ENCODE measurements around the gene TBC1D5. TPM values are rescaled to one million over a fixed set of nuclear protein-coding genes. Genes with fewer than 3 reads are reported as not detected.

TBC1D5 gene
- total RNA-seq, 2 experiments from 2014 or later = 46.3 to 47.8 TPM

DNA sequence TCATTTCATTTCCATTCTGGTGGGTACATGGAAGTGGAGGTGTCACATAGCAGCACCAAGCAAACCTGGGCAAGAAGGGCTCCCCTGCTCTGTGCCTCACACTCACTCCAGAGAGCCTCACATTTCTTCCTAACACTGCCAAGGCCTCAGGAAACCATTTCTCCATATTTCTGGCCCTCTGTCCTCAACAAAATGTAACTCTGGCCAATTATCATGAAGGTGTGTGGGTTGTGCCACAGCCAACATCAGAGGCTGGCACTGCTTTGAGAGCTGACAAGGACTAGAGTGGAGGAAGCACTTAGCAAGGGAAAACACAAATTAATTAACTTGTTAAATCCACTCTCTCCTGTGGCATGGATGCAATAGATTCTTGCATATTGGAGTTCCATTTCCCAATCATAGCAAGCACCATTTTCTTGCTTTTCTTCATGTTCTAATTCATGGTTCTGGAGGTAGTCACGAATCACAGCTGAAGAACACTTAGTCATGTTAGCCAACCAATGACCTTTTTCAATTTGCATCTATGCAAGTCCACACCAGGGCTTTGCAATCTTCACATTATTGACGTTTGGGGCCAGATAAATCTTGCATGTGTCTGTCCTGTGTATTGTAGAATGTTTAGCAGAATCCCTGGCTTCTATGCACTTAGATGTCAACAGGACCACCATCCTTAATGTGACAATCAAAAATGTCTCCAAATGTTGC is 616.5 kb downstream of the TBC1D5 start:
- no peak overlapping the region for H3K4me3 Mint-ChIP-seq

GRCh38 chr3:17122758-17123157 is 619.7 kb downstream of the TBC1D5 start:
- Mint-ChIP-seq H3K4me1 (ENCODE audit: low read depth) (no peaks in the 10 kb centered on the region), H3K9me3 (peaks cover 11% of the 10 kb centered on the region), H3K36me3 (ENCODE audit: low read depth) (peaks cover 4% of the 10 kb centered on the region), H3K27me3 (no peaks in the 10 kb centered on the region), H3K4me3 (no peak overlapping the region), H3K27ac (no peak overlapping the region)
- no peak for TF ChIP-seq CTCF (IDR thresholded peaks at IDR 0.05)
- POLR2A ChIA-PET = interaction anchor here (1.2 kb wide), 1 partner anchor 8 kb away, joined by 3 read pairs; no protein-coding TSS in a partner anchor
- no peak for DNase-seq
- intact Hi-C loops (cut with micrococcal nuclease) = no loop called here
- CTCF ChIA-PET = no interaction called here
- no peak for ATAC-seq

More for the DNA sequence above, 616.5 kb downstream of the TBC1D5 start:
- Mint-ChIP-seq H3K9me3 (peaks cover 15% of the 10 kb centered on the region), H3K4me1 (ENCODE audit: low read depth) (no peaks in the 10 kb centered on the region), H3K27me3 (no peaks in the 10 kb centered on the region), H3K36me3 (ENCODE audit: low read depth) (peaks cover 4% of the 10 kb centered on the region), H3K27ac (no peak overlapping the region)
- CTCF ChIA-PET = interaction anchor here (0.9 kb wide), 1 partner anchor 23 kb away, joined by 4 read pairs; no protein-coding TSS in a partner anchor
- DNase-seq (no peak), ATAC-seq (no peak)
- TF ChIP-seq CTCF (IDR thresholded peaks at IDR 0.05) = no peak
- POLR2A ChIA-PET = no interaction called here
- intact Hi-C loops (cut with micrococcal nuclease) = no loop called here

GRCh38 chr3:17121336-17121735 is 621.1 kb downstream of the TBC1D5 start:
- Mint-ChIP-seq H3K27ac (no peak overlapping the region), H3K9me3 (peaks cover 4% of the 10 kb centered on the region), H3K27me3 (no peaks in the 10 kb centered on the region), H3K36me3 (ENCODE audit: low read depth) (peaks cover 4% of the 10 kb centered on the region), H3K4me3 (no peak overlapping the region), H3K4me1 (ENCODE audit: low read depth) (no peaks in the 10 kb centered on the region)
- TF ChIP-seq CTCF (IDR thresholded peaks at IDR 0.05) = no peak
- ChIA-PET POLR2A (no interaction called here), CTCF (no interaction called here)
- ATAC-seq = no peak
- no peak for DNase-seq
- intact Hi-C loops (cut with micrococcal nuclease) = no loop called here

DNA sequence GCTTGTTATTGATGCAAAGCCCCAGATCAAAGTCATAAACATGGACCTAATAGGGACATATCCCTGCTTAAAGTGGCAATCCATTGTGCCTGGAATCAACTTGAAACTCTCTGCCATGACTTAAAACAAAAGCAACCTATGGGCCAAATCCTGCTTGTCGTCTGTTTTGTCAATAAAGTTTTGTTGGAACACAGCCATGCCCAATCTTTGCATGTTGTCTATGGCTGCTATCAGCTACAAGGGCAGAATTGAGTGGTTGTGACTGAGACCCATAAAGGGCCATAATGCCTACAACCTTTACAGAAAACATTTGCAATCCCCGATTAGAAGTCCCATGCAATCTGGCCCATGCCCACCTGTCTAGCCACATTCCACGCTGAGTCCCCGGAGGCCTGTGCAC is 622.3 kb downstream of the TBC1D5 start:
- ChIA-PET POLR2A (interaction anchor here (0.6 kb wide), 1 partner anchor 306 kb away, joined by 3 read pairs; no protein-coding TSS in a partner anchor), CTCF (no interaction called here)
- intact Hi-C loops (cut with micrococcal nuclease) = no loop called here

More for the DNA sequence above, 622.3 kb downstream of the TBC1D5 start:
- H3K36me3 Mint-ChIP-seq (ENCODE audit: low read depth) = peaks cover 4% of the 10 kb centered on the region
- no peaks in the 10 kb centered on the region for H3K27me3 Mint-ChIP-seq
- H3K9me3 Mint-ChIP-seq = peaks cover 4% of the 10 kb centered on the region
- TF ChIP-seq CTCF (IDR thresholded peaks at IDR 0.05) = no peak
- no peaks in the 10 kb centered on the region for H3K4me1 Mint-ChIP-seq (ENCODE audit: low read depth)
- H3K4me3 Mint-ChIP-seq = no peak overlapping the region
- no peak for ATAC-seq
- no peak overlapping the region for H3K27ac Mint-ChIP-seq
- DNase-seq = no peak
